ENCODE results near the gene UGT2A1.

Gene UGT2A1

DNA sequence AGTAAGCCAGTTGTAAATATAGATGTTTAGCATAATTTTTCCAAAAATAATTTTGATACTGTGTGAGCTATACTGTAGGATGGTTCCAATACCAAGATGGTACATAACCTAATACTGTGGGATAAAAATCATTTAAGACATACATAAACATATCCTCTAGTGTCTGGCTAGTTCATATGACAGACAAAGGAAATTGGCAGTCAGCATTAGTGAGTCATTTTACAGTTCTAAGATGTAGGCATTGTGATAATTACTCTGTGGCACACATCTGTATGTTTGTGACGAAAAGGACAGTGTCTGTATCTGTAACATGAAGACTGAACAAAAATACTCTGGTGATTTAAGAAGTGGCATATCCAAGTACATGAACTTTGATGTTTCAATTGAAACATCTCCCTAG lies 63.2 kb downstream of the UGT2A1 start:
- no peak for DNase-seq (ENCODE audit: low spot score)

DNA sequence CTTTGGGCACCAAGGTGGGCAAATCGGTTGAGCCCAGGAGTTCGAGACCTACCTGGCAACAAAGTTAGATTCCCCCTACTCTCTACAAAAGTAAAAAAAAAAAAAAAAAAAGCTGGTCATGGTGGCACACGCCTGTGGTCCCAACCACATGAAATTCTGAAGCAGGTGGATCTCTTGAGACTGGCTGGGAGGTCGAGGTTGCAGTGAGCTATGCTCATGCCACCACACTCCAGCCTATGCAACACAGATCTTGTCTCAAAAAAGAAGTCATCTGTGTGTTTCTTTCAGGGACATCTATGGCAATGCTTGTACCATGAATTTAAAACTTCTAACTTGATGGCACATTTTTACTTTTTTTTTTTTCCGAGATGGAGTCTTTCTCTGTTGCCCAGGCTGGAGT lies 68.9 kb downstream of the UGT2A1 start:
- no peak for DNase-seq (ENCODE audit: low spot score)

DNA sequence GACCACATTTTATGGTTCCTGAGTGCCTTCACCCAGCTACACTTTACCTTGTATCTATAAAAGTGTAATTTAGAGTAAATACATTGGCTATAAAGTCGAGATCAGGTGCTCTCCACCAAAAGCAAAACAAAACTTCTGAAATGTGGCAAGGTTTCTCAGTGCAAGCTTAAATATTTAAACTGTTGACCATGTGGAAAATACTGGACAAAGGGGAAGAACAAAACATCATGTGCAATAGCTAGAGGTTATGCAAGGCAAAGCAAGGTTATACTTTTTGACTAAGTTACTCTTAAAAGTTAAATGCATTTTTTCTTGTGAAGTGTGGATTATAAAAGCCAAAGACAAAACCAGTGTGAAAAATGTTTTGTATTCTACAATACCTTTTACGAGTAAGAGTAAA lies 69.5 kb downstream of the UGT2A1 start:
- DNase-seq (ENCODE audit: low spot score): no peak

DNA sequence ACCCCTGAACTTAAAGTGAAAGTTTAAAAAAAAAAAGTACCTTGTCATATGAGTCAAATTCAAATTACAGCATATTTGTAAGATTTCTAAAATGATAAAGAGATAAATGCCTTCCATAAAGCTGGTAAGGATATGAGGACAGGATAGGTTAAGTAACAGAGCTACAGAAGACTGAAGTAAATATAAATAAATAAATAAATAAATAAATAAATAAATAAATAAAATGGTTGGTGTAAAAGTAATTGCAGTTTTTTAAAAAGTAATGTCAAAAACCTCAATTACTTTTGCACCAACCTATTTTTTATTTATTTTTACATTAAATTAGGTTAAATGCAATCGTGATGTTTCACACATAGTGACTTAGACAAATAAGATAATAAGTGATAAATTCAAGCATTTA lies 75.8 kb downstream of the UGT2A1 start:
- no peak for DNase-seq (ENCODE audit: low spot score)

DNA sequence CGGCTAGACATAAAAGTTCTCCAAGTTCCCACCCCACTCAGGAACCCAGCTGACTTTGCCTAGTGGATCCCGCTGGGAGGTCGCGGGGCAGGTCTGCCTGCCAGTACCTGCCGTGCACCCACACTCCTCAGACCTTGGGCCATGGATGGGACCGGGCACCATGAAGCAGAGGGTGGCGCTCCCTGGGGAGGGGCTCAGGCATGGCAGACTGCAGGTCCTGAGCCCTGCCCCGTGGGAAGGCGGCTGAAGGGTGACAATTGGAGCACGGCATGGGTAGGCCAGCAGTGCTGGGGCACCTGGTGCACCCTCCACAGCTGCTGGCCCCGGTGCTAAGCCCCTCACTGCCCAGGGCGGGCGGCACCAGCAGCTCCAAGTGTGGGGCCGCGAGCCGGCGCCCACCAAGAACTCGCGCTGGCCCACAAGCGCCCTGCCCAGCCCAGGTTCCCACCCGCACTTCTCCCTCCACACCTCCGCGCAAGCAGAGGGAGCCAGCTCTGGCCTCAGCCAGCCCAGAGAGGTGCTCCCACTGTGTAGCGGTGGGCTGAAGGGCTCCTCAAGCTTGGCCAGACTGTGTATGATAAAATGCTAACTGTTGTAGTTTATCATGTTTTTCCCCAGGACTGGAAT lies 76.7 kb downstream of the UGT2A1 start:
- no peak for DNase-seq (ENCODE audit: low spot score)

DNA sequence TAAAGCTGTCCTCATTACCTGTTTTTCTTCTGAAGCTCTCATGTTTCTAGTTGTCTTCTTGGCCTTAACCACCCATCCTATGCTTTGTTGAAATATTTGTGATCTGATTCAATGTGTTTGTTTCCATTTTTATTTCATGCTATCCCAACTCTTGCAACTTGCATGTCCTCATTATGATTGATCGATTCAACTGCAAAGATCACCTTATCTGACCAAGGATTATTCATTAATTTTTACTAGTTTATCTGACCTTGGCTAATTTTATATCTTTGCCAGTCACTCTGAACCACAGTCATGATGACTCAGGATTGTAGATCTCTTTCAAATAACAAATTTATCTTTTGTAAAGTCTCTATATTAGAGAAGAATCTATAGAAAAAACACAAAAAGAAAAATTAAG lies 84.3 kb downstream of the UGT2A1 start:
- no peak for DNase-seq (ENCODE audit: low spot score)

DNA sequence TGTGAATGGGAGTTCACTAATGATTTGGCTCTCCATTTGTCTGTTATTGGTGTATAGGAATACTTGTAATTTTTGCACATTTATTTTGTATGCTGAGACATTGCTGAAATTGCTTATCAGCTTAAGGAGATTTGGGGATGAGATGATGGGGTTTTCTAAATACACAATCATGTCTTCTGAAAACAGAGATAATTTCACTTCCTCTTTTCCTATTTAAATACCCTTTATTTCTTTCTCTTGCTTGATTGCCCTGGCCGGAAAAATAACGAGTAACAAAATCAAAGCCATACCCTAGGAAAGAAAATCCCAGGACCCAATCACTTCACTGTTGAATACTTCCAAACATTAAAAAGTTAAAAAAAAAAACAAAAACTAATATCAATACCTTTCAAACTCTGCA lies 89.6 kb downstream of the UGT2A1 start:
- peak; percentile 12 for DNase-seq (ENCODE audit: low spot score)

DNA sequence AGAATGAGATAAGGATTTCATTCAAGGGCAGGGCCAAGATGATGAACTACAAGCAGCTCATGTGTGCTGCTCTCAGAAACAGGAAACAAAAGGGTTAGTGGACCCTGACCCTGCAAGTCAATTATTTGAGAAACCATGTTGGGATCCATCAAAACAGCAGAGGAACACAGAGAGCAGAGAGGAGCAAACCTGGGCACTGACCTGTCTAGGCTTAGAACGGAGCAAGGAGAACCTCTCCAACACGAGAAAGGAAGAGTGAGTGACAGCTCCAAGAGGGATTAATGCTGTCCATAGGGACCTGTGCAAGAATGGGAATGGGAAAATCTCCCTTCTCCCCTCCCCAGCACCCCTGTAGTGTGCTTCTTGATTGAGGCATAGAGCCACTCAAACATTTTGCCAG lies 103.4 kb downstream of the UGT2A1 start:
- DNase-seq (ENCODE audit: low spot score): no peak

DNA sequence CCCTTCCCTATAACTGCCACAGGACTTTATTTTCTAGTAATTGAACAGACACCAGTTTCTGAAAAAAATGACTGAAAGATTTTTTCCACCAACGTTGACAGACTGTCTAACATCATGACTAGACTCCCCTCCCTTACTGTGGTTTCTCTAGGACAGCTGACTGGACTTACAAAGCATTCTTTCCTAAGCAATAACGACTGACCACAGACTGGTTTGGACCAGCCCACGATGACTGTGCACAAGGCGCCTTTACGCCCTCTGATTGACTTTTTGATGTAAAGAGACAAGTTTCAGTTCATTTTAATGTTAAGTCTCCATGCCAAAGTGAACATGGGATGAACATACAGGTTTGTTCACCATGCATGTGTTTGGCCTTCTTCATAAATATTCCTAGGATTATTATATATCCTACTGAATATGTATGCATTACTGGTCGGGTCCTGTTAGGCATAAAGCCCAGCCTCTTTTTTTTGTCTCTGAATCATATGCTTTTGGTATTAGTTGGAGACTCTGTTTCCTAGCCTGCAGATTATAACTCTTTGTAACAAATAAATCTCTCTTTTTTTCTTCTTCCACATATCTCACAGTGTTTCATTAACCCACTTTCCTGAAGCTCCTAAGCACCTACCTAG lies 106.8 kb downstream of the UGT2A1 start:
- no peak for DNase-seq (ENCODE audit: low spot score)
